HG02798 (cell line): ENCODE measurements around the gene ZBTB17.

Experiments
- ATAC-seq: cut with Tn5 transposase; IDR thresholded peaks from one replicate; pipeline ENCODE4 v1.9.1; 2021; ENCODE audit warnings: mild to moderate bottlenecking; ENCODE audit not compliant: unreplicated experiment, poor library complexity

Gene ZBTB17

DNA sequence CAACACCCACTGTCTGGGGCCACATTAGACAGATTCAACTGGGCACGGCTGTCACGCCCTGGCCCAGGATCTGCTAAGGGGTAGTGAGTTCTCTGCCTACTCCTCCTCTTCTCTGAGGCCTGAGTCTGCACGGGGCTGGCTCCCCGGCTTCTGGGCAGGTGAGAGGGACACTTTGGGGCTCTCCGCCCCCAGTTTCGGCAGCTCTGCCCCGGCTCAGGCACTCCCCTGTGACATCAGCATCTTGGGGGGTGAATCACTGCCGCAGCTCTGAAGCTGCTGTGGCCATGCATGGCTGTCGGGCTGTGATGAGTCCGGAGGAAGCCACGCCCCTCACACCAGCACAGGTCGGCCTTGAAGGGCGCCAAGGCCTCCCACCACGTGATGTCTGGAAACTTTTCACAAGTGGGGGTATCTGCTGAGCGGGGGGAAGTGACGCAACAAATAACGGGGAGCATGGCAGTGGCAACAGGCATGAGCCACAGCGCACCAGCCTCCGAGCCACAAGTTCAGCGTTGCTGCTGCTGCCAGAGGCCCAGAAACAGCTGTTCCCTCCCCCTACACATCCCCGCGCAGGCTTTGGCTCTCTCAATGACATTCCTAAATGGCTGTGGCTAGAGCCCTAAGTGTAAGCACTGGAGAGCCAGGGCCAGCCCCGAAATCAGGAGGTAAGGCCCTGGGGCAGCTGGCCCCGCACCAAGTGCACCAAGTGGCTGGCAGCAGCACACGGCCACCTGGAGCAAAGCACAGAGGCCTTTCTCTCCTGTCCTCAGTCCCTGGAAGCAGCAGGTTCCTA, 26.3 kb downstream of the ZBTB17 start:
- peak; percentile 85 for ATAC-seq

DNA sequence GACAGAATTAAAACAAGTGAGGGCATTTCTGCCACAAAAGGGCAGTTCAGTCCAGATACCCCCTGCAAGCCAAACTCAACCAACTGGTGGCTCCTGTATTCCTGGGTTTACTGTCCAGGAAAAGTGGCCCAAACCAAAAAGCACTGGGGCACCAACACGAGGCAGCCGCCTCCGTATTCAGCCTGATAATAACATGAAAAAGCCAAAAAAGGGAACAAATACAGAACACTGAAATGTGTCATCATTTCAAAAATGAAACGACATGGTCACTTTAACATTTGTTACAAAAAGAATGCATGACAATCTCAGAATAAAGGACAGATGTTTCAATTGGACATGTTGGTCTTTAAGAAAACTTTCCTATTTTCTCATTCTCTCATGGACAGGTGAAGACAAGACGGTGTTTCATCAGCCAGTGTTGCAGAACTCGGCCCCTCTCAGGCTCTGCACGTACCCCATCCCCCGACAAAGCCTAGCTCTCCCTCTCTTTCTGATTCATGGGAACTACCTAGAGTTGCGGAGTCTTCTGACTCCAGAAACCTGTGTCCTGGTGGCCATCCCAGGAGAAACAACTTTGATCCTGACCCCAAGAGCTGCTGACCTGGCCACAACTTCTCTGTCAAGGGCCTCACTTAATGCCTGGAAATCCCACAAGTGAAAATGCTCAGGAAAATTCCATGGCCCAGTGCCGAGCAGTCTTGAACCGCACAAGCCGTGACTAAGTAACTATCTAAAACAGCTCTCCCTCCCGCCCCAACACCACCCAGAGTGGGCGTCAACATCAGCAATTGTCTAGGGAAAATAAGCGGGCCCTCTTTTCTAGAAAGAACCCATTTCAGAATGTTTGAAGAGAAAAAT, 27.1 kb downstream of the ZBTB17 start:
- ATAC-seq, result peak; percentile 4

DNA sequence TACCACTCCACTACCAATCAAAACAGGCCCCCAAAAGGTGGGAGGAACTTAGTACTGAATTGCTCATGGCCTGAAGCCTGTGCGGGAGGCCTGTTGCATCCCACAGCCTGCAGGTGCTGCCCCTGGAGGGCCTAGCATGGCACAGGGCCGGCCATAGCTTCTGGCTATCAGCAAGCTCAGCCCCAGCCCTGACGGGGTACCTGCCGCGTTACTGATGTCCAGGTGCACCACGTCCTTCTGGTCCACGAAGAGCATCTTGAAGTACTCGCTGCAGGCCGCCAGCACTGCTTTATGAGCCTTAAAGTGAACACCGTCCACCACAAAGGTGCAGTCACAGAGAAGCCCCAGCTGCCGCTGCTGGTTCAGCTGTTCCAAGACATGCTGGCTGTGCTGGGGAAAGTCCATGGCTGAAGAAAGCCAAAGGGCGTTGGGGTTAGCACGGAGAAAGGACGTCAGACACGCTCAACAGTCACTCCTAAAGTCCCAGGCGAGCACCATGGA, 27.8 kb downstream of the ZBTB17 start:
- no peak for ATAC-seq

DNA sequence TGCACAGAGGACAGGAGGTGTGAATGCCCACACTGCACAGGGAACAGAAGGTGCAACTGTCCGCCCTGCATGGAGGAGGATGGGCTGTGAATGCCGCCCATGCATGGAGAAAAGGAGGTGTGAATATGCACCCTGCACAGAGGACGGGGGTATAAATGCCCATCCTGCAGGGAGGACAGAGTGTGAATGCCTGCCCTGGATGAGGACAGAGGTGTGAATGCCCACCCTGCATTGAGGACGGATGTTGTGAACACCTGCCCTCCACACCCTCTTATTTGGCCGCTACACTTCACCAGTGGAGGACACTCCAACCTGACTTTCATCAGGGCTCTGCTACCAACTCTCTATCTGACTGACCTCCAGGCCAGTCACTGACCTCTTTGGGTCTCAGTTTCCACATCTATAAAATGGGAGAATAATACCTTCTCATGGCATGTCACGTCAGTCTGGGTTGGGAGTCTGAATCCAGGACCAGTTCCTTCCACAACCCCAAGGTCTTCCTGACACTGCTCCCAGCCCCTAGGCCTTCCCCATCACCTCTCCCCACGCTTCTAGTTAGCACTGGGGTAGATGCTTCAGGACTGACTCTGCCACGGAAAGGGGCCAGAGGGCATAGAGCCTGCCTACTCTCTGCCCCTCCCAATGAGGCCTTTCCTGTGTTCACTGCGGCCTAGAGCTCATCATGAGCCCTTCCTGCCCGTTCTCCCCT, 28.4 kb downstream of the ZBTB17 start:
- no peak for ATAC-seq

DNA sequence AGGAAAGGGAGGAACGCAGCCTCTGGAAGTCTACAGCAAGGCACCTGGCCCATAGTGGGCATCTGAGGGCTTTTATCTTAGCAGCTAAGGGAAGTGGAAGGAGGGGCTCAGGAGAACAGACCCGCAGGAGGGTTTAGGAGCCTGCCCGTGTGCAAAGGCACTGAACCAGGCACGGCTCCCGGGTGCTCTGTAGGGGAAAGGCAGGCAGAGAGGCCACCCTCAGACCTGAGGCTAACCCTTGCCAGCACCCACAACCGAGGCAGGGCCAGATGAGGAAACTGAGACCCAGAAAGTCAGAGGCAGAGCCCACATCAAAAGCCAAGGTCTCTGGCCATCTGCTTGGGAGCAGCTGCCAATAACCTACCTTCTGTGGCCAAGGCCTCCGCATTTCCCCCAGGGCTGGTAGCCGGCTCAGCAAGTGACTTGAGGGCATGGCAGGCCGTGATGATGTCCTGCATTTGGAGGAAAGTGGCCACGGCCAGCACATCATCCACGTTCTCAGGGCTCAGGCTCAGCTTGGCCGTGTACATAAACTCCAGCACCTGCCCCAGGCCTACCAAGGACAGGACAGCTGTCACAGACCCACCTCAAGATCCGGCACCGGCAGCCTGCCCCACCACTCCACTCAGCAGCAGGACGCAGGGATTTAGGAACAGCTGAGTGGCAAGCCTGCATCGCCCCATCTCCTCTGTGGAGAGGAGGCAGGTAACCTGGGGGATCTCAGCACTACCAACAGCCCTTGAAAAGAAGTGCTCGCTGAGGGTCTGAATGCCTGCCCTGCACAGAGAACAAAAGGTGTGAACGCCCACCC, 29.1 kb downstream of the ZBTB17 start:
- no peak for ATAC-seq

DNA sequence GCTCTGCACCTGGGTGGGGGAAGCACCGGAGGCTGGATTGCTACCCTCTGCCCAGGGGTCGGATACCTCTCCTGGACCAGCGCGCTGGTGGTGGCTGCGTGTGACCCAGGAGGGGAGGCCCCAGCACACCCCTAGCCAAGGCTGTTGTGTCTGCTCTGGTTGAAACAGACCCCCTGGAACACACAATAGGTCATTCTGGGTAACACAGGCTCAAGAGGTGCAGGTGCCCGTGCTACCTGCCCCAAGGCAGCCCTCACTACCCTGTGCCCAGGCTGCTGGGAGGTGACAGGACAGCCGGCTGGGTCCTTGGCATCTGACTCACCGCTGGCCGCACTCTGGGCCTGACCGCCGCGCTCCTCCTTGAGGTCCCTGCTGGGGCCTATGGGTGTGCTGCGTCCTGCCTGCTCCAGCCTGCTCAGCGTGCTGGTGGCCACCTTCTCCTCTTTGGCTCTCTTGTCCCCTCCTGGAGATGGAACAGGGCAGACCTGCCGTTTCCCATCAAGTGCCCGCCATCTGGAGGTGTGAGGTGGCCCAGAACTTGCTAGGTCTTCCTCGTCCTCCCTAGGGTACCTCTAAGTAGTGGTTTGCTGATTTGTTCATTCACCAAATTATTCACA, 30.0 kb downstream of the ZBTB17 start:
- ATAC-seq, result no peak

DNA sequence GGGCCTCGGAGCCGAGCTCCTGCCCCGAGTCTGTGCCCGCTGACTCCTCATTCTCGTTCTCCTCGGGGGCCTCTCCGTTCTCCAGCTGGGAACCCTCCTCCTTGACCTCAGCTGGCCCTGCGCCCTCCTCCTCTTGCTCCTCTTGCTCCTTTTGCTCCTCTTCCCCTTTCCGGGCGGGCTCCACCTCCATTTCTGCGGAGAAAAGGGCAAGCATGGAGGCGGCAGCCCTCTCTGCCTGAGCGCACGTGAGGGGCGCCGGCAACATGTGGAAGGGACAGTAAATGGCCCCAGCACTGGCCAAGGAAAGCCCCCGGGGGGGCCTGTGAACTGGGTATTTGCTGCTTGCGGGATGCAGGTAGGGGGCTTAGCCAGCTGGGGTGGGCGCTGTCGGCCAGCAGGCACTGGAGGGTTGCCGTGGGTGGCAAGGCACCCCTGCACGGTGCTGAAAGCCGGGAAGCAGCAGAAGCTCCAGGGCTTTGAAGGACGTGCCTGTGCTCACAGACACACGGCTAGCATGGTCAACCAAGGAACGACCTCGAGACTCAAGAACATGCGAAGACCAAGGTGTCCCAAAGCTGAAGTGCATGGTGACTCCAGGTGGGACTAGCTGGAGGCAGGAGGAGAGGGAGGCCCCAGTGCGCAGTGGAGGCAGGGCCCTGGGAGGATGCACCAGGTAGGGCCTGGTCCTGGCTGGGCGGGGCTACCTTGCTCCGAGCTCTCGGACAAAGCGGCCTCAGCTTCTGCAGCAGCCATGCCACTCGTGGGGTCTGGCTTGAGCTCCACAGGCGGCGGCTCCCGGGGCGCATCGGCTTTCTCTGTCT, 30.7 kb downstream of the ZBTB17 start:
- no peak for ATAC-seq

DNA sequence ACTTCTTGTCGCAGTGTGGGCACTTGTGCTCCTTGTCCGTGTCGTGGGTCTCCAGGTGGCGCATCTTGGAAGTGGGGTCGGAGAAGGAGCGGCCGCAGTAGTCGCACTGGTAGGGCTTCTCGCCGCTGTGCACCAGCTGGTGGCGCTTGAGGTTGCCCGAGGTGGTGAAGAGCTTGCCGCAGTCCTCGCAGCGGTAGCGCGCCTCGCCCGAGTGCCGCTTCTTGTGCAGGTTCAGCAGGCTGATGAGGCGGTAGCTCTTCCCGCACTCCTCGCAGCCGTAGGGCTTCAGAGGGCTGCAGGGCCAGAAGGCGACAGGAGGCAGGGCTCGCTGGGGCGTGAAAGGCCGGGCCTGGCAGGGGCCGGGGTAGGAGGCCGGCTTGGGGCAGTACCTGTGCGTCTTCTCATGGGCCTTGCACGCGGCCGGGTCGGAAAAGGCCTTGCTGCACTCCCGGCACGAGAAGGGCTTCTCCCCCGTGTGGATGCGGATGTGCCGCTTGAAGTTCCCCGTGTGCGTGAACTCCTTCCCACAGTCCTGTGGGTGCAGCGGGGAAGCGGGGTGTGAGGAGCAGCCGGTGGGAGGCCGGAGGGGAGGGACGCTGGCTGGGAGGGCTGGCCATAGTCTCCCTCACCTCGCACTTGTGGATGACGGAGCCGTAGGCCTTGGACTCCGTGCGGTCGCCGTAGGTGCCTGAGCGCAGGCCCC, 31.4 kb downstream of the ZBTB17 start:
- no peak for ATAC-seq

DNA sequence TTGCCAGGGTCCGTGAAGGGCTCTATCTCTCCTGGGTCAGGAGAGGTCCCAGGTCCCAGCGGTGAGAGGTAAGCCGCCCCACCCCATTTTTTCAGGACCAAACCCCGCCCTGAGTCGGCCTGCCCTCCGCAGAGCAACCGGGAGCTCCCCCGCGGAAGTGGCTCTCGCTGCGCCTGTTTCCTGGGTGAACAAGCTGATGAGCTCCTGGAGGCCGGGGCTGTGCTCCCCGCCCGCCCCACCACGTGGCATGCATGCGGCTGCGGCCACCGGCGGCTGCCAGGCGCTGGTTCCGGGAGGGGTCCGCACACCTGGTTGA, 32.0 kb downstream of the ZBTB17 start:
- no peak for ATAC-seq

DNA sequence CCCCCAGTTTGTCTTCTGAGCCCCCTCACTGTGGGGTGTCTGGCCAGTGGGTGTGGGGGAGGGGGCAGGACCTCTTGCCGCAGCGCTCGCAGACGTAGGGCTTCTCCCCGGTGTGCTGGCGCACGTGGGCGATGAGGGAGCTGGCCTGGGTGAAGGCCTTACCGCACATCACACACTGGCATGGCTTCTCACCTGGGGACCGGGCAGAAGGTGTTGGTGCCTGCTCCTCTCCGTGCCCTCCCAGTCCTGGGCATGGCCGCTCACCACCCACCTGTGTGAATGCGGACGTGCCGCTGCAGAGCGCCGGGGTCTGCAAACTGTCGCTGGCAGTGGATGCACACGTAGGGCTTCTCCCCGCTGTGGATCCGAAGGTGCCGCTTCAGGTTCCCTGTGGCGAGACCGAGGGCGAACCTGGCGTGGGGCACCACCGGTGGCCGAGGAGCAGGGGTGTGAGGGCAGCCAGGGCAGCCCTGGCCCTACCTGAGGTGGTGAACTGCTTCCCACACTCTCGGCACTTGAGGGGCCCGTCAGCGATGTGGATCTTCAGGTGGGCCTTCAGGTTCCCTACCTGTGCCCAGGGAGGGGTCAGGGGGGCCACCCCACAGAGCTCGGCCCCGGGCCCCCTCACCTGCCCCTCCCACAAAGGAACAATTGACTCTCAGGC, 32.4 kb downstream of the ZBTB17 start:
- no peak for ATAC-seq

DNA sequence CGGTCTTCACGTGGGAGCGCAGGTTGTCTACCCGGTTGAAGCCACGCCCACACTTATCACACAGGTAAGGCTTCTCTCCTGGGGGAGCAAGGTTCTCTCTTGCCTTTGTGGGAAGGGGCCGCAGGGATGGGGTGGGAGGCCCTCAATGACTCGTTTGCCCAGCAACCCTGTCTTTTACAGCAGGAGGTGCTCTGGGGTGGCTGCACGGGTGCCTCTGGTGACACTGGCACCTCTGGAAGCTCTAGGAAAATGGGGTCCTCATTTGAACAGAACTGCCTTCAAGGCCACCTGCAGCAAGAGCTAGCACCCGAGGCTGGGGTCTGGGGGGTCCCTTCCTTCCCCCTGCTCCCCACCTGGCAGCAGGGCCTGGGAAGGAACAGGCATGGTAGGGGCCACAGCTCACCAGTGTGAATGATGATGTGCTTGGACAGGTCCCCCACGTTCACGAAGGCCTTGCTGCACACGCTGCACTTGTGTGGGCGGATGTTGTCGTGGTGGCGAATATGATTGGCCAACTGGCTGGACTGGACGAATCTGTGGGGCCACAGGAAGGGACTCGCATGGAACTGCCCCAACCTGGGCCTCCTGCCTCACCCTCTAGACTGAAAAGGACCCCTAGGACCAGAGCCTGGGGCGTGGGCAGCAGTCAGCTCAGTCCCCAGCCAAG, 33.1 kb downstream of the ZBTB17 start:
- ATAC-seq, result no peak

DNA sequence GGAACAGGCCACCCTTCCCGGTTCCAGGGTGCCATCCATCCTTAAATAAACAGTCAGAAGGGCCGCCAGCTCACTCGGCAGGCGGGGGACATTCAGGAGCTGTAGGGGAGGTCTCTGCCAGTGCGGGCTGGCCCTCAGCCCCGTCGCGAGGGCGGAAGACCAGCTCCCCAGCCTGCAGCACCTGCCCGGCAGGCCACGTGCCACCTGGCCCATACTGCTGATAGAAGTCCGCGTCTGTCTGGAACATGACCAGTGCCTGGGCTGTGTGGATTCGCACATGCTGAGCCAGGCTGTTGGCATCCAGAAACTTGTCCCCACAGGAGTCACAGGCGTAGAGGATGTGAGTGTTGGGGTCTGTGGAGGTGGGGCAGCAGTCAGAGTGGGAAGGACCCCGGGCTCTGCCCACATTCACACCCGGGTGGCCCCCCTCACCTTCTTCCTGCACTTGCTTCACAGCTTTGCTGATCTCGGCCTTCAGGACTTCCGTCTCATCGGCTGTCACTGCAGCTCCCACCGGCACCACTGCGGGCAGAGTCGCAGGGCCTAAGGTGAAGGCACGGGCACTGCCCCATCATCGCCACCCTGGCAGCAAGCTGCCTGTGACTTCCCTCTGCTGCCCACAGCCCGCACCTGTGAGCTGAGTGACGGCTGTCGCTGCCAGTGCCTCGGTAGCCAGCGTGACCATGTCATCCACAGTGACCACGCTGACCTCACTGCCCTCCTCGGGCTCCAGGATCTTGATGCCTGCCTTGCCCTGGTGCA, 33.8 kb downstream of the ZBTB17 start:
- ATAC-seq, result no peak

DNA sequence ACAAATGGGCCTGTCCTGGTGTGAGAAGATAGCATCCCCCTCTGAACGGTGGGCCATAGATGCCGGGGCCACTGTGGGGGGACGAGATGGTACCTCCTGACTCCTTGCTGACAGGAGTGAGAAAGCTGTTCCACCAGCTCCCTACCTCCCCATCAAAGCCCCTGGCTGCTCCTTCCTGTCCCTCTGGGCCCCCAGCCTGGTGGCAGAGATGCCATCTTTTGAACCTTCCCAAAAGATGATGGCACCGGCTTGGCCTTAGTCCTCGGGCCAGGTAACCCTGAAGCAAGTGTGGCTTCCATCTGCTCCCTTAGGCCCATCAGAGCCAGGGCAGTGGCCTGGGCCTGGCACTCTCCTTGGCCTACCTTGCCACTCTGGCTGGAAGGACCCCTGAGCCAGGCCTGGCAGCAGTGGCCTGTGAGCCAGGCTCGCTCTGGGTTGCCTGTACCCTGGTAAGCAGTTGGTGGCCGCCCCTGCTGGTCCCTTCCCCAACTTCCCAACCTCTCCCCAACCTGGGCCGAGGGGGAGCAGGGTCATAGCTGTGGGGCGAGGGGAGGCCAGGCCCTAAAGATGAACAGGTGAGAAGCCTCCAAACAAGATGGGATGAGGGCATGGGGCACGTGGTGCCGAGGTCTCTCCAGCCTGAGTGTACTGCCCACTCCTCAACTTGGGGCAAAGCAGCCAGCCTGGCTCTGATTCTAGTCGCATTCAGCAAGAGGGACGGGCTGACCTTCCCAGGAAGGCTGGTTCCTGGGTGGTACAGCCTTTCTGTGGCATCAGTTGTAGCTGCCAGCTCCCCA, 34.7 kb downstream of the ZBTB17 start:
- no peak for ATAC-seq

DNA sequence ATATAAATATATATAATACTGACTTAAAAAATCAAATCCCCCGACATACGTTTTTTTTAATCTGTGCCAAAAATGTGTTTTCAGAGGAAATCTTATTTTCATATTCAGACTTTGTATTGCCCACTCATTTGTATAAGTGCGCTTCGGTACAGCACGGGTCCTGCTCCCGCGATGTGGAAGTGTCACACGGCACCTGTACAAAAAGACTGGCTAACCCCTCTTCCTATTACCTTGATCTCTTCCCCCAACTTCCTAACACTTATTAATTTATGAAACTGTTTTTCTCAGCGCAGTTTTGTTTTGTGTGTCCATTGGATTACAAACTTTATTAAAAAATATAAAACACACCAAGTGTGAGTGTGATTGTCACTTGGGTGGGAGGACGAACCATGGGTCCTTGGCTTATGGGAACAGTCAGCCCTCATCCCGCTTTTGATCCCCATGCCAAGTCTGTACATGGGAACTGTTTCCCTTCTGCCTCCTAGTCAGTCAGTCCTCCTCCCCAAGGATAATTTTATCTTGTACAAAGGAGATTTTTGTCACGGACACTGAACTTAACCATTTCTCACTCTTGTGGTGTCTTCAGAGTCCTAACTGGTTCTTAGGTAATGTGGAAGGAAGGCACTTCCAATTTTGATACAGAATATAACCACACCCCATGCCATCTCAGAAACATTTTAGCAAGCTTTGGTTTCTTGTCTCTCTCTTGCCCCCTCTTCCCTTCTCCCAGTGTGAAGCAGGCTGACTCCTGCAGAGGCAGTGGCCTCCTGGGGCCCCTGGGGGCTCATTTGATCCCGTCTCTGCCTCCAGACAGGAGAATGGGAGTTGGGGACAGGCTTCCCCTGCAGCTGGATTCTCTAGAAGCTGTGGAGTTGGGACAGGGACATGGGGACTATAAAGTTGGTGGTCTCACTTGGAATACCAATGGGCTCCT, 35.5 kb downstream of the ZBTB17 start:
- no peak for ATAC-seq
